NAMALWA (cell line): Measurements from ENCODE around the gene PDSS2.
"Not testable (repeated sequence)": the region's sequence is repeated elsewhere in the genome, so short reads cannot be mapped to it uniquely, and the experiment has no call there.

Experiments used
- DNase-seq: peaks from one replicate; pipeline ENCODE4 v3.0.0-alpha.2; 2015; ENCODE audit warnings: low spot score

PDSS2 gene

GRCh38 chr6:107118540-107118939, 340.8 kb downstream of the PDSS2 start:
- DNase-seq = not testable (repeated sequence)

- DNase-seq = no peak
Measured at GRCh38 chr6:107116931-107117330, 342.4 kb downstream of the PDSS2 start.

- peak; percentile 96 for DNase-seq
Measured at GRCh38 chr6:107116328-107116892, 343.0 kb downstream of the PDSS2 start.

GRCh38 chr6:107115695-107116327, 343.6 kb downstream of the PDSS2 start:
- DNase-seq = peak; percentile 67

GRCh38 chr6:107114926-107115694, 344.3 kb downstream of the PDSS2 start, which contains the start of gene BEND3:
TSS of gene BEND3 (minus strand) at chr6:107115515. CDS start at chr6:107099285, 16,230 bp downstream.
- peak; percentile 56 for DNase-seq

- DNase-seq = peak; percentile 83
Measured at GRCh38 chr6:107114213-107114925, 345.0 kb downstream of the PDSS2 start.

- no peak for DNase-seq
Measured at GRCh38 chr6:107110200-107110599, 349.2 kb downstream of the PDSS2 start.

- DNase-seq = no peak
Measured at GRCh38 chr6:107108201-107108890, 351.0 kb downstream of the PDSS2 start.

- no peak for DNase-seq
Measured at GRCh38 chr6:107107791-107108190, 351.6 kb downstream of the PDSS2 start.

- no peak for DNase-seq
Measured at GRCh38 chr6:107106165-107106564, 353.2 kb downstream of the PDSS2 start.

GRCh38 chr6:107105511-107106116, 353.8 kb downstream of the PDSS2 start:
- DNase-seq = no peak

- DNase-seq = no peak
Measured at GRCh38 chr6:107103082-107103481, 356.3 kb downstream of the PDSS2 start.
